Osteocyte (in vitro differentiated cells): ENCODE data around the gene LCN6. TPM values are rescaled to one million over a fixed set of nuclear protein-coding genes. Genes with fewer than 3 reads are reported as not detected.

ENCODE experiments used
- DNase-seq: peaks from one replicate; pipeline ENCODE4 v3.0.0; 2021; ENCODE audit warnings: mixed read lengths; ENCODE audit not compliant: unreplicated experiment; ENCODE audit errors: extremely low spot score
- H3K27ac Mint-ChIP-seq: one replicate; pipeline ENCODE4 v1.8.0; 2021; ENCODE audit warnings: mild to moderate bottlenecking, mixed read lengths; ENCODE audit not compliant: unreplicated experiment
- H3K27me3 Mint-ChIP-seq: one replicate; pipeline ENCODE4 v1.8.0; 2021; ENCODE audit warnings: mixed read lengths; ENCODE audit not compliant: unreplicated experiment
- H3K36me3 Mint-ChIP-seq: one replicate; pipeline ENCODE4 v1.8.0; 2021; ENCODE audit warnings: mixed read lengths; ENCODE audit not compliant: unreplicated experiment
- H3K4me1 Mint-ChIP-seq: one replicate; pipeline ENCODE4 v1.8.0; 2021; ENCODE audit warnings: mixed read lengths; ENCODE audit not compliant: unreplicated experiment
- H3K4me3 Mint-ChIP-seq: one replicate; pipeline ENCODE4 v1.8.0; 2021; ENCODE audit warnings: mild to moderate bottlenecking, moderate library complexity, mixed read lengths; ENCODE audit not compliant: unreplicated experiment
- H3K9me3 Mint-ChIP-seq: one replicate; pipeline ENCODE4 v1.8.0; 2021; ENCODE audit warnings: mixed read lengths; ENCODE audit not compliant: unreplicated experiment
- total RNA-seq: library from RNA; stranded (reverse); gene quantifications from 2 replicates; pipeline ENCODE4 v1.2.1, GENCODE V29; 2021
- TF ChIP-seq, protein P1 (sequence below): fragments of 200-600 bp; sonication (generic); IDR thresholded peaks from 2 replicates; pipeline ENCODE4 v1.5.0; 2021; ENCODE audit warnings: antibody characterized with exemption, mild to moderate bottlenecking, moderate library complexity

The LCN6 gene
- total RNA-seq, 1 donor from 2014 or later, result not detected

GRCh38 chr9:136743639-136744211 lies 4.6 kb downstream of the LCN6 start:
- Mint-ChIP-seq H3K27me3 (peaks cover 2% of the 10 kb centered on the region), H3K36me3 (no peaks in the 10 kb centered on the region), H3K4me3 (no peak overlapping the region), H3K4me1 (no peaks in the 10 kb centered on the region), H3K9me3 (no peaks in the 10 kb centered on the region), H3K27ac (no peak overlapping the region)
- TF ChIP-seq, protein P1, sequence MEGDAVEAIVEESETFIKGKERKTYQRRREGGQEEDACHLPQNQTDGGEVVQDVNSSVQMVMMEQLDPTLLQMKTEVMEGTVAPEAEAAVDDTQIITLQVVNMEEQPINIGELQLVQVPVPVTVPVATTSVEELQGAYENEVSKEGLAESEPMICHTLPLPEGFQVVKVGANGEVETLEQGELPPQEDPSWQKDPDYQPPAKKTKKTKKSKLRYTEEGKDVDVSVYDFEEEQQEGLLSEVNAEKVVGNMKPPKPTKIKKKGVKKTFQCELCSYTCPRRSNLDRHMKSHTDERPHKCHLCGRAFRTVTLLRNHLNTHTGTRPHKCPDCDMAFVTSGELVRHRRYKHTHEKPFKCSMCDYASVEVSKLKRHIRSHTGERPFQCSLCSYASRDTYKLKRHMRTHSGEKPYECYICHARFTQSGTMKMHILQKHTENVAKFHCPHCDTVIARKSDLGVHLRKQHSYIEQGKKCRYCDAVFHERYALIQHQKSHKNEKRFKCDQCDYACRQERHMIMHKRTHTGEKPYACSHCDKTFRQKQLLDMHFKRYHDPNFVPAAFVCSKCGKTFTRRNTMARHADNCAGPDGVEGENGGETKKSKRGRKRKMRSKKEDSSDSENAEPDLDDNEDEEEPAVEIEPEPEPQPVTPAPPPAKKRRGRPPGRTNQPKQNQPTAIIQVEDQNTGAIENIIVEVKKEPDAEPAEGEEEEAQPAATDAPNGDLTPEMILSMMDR, result no peak
- DNase-seq, result no peak

GRCh38 chr9:136742591-136743391 lies 5.5 kb downstream of the LCN6 start, which contains the start of gene LCN10:
Gene LCN10, minus strand, starts transcription at chr9:136742940. Its CDS starts 37 bp downstream, at chr9:136742903.
- no peak within 1 kb of the TSS for H3K27ac Mint-ChIP-seq
- no peaks in the 10 kb centered on the region for H3K4me1 Mint-ChIP-seq
- no peak for DNase-seq
- H3K27me3 Mint-ChIP-seq, result peaks cover 7% of the 10 kb centered on the region
- H3K4me3 Mint-ChIP-seq, result no peak within 1 kb of the TSS
- TF ChIP-seq, protein P1, result peak; percentile 47
- H3K9me3 Mint-ChIP-seq, result no peaks in the 10 kb centered on the region
- no peaks in the 10 kb centered on the region for H3K36me3 Mint-ChIP-seq

- no peak for DNase-seq
- TF ChIP-seq, protein P1, result no peak
- Mint-ChIP-seq H3K27me3 (peaks cover 9% of the 10 kb centered on the region), H3K27ac (no peak overlapping the region), H3K4me3 (no peak overlapping the region), H3K4me1 (no peaks in the 10 kb centered on the region), H3K9me3 (no peaks in the 10 kb centered on the region), H3K36me3 (no peaks in the 10 kb centered on the region)
These were observed 6.3 kb downstream of the LCN6 start for GRCh38 chr9:136741883-136742571.

- Mint-ChIP-seq H3K27me3 (peaks cover 9% of the 10 kb centered on the region), H3K4me3 (no peak overlapping the region), H3K9me3 (no peaks in the 10 kb centered on the region), H3K36me3 (no peaks in the 10 kb centered on the region), H3K27ac (no peak overlapping the region), H3K4me1 (no peaks in the 10 kb centered on the region)
- TF ChIP-seq, protein P1, result no peak
- DNase-seq, result no peak
These were observed 7.1 kb downstream of the LCN6 start for GRCh38 chr9:136740971-136741882.
